Stomach (tissue), 4 donors: ENCODE results near the gene GRK1.

ENCODE experiments used
- CTCF ChIP-seq, 7 experiments: fragments of 450-650 bp in 4 of 7; fragments of 200-600 bp in 3 of 7; sonication (generic) in 3 of 7; IDR thresholded peaks; one replicate each; pipeline ENCODE4 v1.5.1; 2016 to 2019; ENCODE audit warnings: antibody characterized with exemption in 7 of 7, control low read depth in 2 of 7, mild to moderate bottlenecking in 1 of 7
- POLR2A ChIP-seq, 4 donors: fragments of 450-650 bp; IDR thresholded peaks; one replicate each; pipeline ENCODE4 v1.6.1; 2016; ENCODE audit warnings: antibody characterized with exemption in 4 of 4, control low read depth in 2 of 4, mild to moderate bottlenecking in 1 of 4, moderate library complexity in 1 of 4

GRCh38 chr13:113751491-113751890 lies 84.5 kb downstream of the GRK1 start:
- no peak for TF ChIP-seq CTCF (IDR thresholded peaks at IDR 0.05)
- TF ChIP-seq POLR2A (IDR thresholded peaks at IDR 0.05) = no peak
